ENCODE data around the gene POLR1E.
A peak's percentile ranks its signal among the peaks of the same experiment; 100 is the strongest.

POLR1E gene, protein sequence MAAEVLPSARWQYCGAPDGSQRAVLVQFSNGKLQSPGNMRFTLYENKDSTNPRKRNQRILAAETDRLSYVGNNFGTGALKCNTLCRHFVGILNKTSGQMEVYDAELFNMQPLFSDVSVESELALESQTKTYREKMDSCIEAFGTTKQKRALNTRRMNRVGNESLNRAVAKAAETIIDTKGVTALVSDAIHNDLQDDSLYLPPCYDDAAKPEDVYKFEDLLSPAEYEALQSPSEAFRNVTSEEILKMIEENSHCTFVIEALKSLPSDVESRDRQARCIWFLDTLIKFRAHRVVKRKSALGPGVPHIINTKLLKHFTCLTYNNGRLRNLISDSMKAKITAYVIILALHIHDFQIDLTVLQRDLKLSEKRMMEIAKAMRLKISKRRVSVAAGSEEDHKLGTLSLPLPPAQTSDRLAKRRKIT

DNA sequence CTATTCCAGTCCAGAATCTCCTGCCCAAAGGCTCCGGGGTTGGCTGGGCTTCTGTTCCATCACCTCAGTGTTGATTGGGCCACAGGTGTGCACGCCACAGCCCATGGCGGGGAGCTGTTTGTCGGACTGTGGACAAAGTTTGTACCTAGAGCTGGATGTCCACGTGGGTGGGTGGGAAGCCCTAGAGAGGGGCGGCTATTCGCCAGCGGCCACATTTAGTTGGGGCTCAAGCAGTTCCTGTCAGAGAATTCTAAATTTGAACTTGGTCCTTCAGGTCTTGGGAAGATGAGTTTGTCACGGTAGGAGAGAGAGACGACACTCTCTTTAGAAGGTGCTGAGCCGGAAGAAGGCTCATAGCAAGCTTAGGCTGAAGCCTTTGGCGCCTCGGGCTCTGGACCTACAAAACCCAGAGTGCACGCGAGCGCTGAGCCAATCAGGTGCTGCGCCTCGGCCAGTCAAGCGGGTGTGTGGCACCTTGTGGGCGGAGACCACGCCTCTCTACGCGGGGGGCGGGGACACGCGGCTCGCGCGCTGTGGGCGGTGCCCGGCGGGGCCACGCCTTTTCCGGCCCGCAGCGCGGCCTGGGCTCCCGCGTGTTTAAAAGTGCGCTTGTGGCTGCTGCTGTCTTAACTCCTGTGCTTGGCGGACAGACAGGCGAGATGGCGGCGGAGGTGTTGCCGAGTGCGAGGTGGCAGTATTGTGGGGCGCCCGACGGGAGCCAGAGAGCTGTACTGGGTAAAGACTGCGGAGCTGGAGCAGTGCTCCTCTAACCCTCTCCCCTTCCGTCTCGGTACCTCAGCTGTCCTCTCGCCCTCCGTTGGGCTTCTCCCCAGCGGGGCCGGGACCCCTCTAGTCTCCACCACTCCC, at the start of gene POLR1E:
Gene POLR1E (plus strand): TSS at position 560 of the 867 bp plus-strand sequence. CDS start 100 bp downstream, at position 660.
- DNase-seq, result peak; percentile 91

DNA sequence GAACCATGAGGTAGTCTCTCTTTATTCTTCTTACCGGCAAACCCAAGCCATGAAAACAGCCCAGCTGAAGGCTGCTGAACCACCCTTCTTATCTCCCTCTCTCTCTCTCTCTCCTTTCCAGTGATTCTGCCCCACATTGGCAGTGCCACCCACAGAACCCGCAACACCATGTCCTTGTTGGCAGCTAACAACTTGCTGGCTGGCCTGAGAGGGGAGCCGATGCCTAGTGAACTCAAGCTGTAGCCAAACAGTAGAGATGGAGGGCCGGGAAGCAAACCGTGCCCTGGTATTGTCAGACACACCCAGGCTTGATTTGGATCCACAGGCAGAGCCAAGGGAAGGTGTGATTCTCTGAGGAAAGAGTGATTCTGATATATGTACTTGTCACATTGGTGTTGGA, 49.2 kb upstream of the POLR1E start:
- no peak for DNase-seq

DNA sequence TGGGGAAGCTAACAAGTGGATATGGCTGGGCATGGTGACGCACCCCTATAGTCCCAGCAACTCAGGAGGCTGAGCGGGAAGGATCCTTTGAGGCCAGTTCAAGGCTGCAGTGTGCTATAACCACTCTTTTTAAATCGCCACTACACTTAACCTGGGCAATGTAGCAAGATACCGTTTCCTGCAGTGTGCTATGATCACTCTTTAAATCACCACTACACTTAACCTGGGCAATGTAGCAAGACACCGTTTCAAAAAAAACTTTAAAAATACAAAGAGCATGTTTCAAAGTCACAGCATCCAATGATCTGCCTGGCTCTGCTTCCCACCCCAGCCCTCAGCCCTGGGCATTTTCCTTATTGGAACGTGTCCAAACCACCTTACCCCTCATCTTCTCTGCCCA, 48.7 kb upstream of the POLR1E start:
- no peak for DNase-seq

DNA sequence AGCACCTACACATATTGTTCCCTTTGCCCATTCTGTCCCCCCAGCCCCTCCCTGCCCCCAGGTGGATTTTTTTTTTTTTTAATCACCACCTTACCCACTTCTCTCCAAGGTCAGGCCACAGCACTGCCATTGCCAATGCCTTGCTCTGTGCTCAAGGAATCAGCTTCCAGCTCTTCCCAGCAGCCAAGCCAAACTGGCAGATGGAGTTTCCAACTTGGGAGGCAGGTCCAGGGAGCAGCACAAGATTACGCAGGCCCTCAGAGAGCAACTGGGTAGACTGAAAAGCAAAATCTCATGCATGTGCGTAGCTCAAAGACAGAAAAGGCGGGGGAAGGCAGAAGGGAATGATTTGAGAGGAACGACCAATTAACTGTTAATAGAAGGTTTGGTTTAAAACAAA, 48.1 kb upstream of the POLR1E start:
- no peak for DNase-seq

DNA sequence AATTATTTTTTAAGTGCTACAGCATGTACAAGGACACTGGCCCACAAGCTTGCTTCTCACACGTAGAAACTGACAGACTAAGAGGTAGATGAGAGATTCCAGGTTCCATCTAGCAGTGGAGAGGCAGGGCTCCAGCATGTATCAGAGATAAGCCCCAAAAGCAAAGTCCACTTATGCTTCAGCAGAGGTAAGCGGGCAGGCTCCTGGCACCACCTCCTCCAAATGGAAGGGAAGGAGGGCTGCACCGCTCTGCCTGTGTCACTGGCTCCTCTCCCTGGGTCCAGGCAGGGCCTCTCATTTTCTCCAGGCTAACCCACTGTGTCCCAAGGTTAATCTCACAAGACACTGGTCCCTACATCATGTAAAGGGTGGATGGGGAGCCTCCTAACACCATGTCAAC, 47.4 kb upstream of the POLR1E start:
- no peak for DNase-seq

DNA sequence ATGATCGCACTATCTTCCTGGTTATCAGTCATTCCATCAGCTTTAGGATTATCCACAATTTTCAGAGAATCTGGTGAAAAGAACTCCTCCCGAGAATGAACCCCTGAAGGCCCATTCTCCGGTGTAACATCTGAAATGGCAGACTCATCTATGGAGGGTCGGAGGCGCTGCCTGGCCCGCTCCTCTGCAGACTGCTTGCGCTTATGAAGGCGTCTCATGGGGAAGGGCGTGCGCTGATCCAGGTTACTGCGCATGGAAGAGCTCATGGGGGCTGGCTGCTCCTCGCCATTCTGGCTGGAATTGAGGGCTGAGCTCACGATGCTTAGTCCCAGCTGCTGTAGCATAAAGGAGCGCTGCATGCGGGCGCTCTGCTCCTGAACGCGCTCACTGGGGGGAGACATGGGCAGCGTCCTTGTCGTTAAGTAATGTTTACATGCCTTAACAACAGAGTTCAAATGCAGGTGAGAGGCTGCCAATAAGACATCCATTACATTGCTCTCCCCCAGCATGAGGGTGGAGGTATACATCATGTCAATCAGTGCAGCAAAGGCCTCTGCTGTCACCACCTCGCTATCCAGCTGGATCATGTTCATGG, 43.9 kb upstream of the POLR1E start:
- DNase-seq, result no peak

DNA sequence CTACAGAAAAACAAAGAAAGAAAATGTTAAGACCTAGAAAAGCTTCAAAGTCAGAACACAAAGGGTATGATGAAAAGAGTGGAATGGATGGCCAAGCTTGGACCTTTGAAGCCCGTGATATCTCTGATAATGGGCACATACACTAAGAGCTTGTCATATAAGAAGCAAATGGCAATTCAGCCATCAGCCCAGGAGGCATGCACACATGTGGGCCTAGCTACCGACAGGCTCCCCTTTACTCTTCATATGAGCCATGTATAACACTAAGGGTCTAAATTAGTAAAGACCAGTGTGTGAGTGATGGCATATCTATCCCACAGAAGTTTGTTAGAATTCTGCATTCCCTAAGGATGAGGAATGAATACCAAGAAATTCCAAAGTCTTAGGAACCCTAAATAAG, 43.2 kb upstream of the POLR1E start:
- no peak for DNase-seq

DNA sequence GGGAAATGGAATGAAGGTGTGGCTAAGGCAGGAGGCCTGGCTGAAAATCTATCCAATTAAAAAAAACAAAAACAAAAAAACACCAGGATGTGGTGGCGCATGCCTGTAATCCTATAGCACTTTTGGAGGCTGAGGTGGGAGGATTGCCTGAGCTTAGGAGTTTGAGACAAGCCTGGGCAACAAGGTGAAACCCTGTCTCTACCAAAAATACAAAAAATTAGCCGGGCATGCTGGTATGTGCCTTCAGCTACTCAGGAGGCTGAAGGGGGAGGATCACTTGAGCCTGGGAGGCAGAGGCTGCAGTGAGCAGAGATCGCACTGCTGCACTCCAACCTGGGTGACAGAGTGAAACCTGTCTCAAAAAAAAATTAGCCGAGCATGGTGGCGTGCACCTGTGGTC, 42.2 kb upstream of the POLR1E start:
- DNase-seq, result no peak

DNA sequence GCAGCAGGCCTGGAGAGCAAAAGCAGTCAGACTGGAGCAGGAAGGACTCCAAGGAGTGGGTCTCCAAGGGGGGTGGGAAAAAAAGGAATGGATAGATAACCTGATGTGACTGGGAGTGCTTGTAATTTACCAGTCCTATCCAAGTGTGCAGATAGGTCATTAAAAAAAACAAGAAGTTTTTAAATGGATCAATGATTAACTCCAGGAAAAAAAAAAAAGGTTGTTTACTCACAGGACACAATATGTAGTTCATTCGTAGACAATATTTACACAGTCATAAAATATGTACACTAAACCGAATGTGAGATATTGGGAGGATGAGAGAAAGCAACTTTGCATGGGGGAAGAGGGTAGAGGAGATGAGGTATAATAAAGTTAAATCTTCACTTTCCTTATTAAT, 40.9 kb upstream of the POLR1E start:
- no peak for DNase-seq

DNA sequence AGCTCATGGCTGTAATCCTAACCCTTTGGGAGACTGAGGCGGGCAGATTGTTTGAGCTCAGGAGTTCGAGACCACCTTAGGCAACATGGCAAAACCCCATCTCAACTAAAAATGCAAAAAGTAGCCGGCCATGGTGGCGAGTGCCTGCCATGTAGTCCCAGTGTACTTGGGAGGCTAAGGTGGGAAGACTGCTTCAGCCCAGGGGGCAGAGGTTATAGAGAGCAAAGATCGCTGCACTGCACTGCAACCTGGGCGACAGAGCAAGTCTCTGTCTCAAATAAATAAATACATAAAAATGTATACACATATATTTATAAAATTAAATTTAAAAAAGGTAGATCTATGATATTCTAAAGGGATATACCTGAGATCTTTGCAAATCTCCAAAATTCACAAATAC, 39.9 kb upstream of the POLR1E start:
- DNase-seq, result no peak

DNA sequence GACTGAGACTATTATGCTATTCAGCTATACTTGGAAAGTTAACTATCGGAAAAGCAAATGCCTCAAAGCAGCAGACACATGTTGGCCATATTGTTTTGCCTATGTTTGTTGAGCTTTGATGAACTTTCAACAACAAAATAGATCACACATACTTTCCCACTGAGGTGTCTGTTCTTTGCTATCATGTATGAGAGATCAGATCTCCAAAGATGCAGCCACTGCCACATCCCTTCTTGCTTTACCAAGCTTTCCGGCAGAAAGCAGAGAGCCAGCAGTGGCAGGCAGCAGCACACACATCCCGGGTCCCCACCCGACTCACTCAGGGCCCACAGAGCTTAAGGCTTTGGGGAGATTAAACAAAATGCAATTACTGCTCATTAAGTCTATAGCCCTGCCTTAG, 39.3 kb upstream of the POLR1E start:
- DNase-seq, result no peak

DNA sequence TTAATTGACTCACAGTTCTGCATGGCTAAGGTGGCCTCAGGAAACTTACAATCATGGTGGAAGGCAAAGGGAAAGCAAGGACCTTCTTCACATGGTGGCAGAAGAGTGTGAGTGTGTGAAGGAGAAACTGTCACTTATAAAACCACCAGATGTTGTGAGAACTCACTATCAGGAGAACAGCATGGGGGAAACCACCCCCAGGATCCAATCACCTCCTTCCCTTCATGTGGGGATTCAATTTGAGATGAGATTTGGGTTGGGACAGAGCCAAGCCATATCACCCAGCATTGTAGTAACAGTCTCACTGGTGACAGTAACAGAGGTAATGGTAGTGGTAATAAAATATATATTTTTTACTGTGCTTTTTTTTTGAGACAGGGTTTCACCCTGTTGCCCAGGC, 38.6 kb upstream of the POLR1E start:
- DNase-seq, result no peak

DNA sequence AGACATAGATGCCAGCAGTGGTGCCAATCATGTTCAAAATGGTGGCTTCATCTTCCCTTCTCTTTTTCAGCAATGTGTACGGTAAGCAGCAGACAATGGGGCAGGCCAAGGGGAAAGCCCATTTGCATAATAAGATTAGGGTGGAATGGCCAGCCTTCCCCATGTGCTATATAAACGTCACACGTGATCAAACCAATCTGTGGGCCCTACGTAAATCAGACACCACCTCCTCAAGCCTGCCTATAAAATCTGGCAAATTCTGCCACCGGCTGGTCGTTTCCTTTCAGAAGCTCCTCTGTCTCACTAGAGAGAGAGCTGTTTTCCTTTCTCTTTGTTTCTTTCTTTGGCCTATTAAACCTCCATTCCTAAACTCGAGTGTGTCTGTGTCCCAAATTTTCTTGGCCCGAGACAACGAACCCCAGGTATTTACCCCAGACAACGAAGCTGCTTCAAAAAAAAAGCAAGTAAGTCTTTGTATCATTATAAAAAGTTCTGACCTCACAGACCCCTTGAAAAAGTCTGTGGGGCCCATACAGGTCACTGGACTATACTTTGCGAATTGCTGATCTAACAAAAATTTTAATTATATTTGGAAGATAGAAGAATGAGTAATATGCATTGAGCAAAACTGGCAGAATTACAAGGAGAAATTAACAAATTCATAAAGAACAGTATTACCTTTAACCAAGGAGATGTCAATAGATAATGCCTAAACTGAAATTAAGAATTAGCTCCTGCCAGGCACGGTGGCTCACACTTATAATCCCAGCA, 35.7 kb upstream of the POLR1E start:
- DNase-seq, result no peak

DNA sequence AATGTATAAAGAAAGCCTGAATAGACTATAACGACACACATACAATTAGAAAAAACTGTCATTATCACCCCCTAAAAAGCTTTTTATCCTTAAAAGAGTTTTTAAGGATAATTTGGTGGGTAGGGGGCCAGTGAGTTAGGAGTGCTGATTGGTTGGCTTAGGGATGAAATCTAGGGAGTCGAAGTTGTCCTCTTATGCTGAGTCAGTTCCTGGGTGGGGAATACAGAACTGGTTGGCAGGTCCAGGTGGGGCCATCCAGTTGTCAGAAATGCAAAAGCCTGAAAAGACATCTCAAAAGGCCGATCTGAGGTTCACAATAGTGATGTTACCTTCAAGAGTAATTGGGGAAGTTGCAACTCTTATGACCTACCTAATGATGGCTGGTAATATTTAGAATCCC, 34.1 kb upstream of the POLR1E start:
- no peak for DNase-seq

DNA sequence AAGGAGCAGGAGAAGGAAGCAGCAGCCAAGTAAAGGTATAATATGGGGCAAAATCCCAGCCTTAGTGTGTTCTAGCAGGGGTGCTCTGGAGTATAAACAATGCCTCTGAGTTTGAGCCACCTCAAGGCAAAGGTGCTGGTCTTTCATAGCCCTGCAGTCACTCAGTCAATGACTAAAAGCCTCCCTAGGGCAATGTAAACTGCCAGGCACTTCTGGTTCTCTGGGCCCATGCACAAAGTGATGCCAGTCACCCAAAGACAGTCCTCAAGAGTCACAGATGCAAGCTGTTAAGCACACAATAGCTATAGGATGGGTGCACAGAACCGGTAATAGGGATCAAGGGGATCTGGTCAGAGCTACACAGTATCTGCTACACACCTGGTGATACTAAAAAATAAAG, 33.1 kb upstream of the POLR1E start:
- no peak for DNase-seq

DNA sequence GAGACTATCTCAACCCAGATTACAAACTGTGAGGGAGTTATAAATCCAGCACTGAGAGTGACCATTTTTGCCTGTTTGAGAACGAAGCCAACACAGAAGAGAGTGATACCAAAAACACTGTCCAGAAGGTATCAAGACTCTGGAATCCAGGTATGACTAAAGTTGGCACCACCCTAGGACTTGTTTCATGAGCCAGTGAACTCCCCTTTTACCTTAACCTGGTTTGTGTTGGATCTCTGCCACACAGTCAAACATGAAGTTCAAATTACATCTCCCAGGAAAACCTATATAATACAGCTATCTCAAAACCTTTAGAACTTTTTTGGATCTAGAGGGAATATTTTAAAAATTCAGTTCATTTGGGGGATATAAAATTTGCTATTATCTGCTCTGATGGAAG, 31.9 kb upstream of the POLR1E start:
- no peak for DNase-seq

DNA sequence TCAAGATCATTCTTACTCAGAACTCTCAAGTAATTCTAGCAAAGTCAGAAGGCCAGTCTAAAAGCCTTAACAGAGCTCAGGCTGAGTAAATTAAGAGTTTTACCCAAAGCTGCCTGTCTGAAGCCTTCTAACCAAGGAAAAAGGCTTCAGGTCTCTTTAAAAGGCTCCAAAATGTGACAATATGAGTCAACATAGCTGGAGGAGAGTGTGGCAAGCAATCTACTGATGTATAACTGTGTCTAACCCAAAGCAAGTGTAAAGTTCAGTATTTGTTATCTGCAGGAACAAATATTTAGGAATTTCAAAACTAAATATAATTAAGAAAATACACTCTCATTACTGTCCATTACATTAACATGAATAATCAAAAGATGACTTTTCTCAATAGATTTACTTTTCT, 31.5 kb upstream of the POLR1E start:
- no peak for DNase-seq

DNA sequence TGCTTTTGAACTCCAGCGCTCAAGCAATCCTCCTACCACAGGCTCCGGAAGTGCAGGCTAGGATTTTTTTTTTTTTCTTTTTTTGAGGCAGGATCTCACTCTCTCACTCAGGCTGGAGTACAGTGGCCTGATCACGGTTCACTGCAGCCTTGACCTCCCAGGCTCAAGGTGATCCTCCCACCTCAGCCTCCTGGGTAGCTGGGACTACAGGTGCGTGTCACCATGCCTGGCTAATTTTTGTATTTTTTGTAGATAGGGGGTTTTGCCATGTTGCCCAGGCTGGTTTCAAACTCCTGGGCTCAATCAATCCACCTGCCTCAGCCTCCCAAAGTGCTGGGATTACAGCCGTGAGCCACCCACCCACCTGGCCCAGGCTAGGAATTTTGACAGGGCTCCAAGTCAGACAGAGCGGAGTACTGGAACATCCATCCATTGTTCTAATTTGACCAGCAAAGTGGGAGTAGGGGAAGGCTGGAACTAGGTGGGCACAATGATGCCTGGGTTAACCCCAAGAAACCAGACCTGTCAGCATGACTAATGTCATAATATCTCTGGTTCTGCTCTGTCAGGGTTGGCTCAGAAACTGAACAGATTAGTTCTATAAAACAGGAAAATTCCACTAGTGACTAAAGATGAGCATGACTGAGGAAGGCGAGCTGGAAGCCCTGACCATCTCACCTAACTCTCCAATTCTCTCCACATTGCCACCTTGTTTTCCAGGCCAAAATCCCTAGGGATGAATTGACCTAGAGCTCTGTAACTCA, 29.7 kb upstream of the POLR1E start:
- DNase-seq, result no peak

DNA sequence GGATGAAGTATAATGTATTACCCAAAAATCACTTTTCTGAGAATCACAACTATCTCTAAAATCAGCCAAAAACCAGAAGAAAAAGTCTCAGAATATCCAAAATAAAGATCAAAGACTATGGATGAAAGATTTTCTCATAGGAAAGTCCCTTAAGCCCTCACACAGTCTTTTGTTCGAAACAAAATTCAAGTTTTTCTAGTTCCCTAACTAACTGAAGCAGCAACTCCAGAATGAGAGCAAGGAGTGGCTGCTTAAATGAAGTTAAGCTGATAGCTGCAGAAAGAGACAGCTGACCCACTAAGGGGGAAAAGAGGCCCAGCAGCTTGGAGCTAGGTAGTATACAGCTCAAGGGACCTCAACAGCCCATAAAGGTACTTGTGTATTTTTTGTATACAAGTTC, 28.9 kb upstream of the POLR1E start:
- DNase-seq, result no peak

DNA sequence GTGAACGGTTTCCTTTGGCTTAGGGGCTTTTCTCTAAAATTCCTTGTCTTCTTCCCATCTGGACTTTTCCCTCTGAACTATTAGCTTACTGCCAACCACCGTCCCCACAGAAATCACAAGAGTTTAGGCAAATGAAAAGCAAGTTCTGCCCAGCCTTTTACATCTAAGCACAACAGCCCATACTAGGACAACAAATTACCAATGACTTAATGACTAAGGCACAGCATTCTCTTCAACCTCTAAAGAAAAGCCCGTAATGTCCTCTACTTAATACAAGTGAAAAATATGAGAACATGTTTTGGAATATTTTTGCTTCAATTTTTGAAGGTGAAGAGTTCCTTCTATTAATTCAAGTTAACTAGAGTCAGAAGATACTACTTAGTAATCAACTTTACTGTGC, 21.7 kb upstream of the POLR1E start:
- no peak for DNase-seq

DNA sequence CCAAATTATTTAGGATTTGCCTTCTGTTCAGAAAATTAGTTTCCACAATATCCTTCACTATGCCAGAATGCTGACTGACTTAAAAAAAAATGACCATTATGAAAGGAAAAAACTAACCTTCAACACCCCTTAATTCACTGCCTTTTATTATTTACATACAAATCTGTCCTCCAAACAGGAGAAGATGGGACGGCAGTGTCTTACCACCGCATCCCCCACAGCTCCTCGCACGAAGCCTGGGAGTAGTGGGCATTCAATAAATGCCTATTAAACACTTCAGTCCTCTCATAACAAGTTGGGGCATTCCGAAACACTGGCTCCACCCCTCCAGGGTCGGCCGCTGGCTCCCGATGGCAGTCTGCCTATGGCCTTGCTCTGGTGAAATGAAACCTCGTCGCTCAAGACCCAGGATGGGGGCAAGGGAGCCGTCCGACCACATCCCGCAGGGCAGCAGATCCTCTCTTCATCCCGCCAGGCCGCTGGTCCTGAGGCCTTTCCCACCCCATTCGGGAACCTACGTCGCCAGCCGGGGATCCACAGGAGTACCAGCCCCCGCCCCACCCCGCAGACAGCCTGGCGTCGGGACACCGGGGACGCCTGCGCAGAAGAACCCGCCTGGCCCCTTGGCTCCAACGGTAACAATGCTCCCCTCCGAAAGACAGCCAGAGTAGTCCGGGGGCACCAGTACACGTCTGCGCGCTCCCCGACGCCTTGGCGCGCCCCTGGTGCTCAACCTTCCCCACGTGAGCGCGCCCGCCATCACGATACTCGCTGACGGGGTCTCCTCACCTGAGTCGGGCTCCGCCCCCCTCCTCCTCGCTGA, 21.1 kb upstream of the POLR1E start:
- peak; percentile 56 for DNase-seq
